MCF 10A (cell line): Measurements from ENCODE around the gene FGF5. TPM values are rescaled to one million over a fixed set of nuclear protein-coding genes. Genes with fewer than 3 reads are reported as not detected.
"Not testable (repeated sequence)": the region's sequence is repeated elsewhere in the genome, so short reads cannot be mapped to it uniquely, and the experiment has no call there.

ENCODE experiments used
- BruUV-seq: library from RNA; stranded (reverse); fragments of 400-500 nt; replicated peaks from 2 replicates; lab custom pipeline; 2021; lab: Mats Ljungman, UMichigan
- CTCF ChIA-PET: fragments of 300-600 bp; sonication (Branson Sonifier 250); formaldehyde crosslinking; extraction: SDS; loops from one replicate; lab custom pipeline; 2021; ENCODE audit warnings: antibody characterized with exemption, inconsistent platforms; lab: Yijun Ruan, JAX
- POLR2A ChIA-PET: fragments of 300-600, 350-650 bp; sonication (Branson Sonifier 250); formaldehyde crosslinking; extraction: SDS; loops from one replicate; lab custom pipeline; 2020; ENCODE audit warnings: antibody characterized with exemption, inconsistent platforms; lab: Yijun Ruan, JAX
- DNase-seq: peaks from one replicate; pipeline ENCODE4 v3.0.0-alpha.2; 2018; ENCODE audit not compliant: unreplicated experiment
- H3K27ac Mint-ChIP-seq: one replicate; pipeline ENCODE4 v1.8.0; 2022; ENCODE audit warnings: mild to moderate bottlenecking, low read depth, mixed read lengths; ENCODE audit not compliant: unreplicated experiment
- H3K27me3 Mint-ChIP-seq: one replicate; pipeline ENCODE4 v1.8.0; 2022; ENCODE audit warnings: mixed read lengths; ENCODE audit not compliant: insufficient read depth, unreplicated experiment
- H3K36me3 Mint-ChIP-seq: one replicate; pipeline ENCODE4 v1.8.0; 2022; ENCODE audit warnings: mild to moderate bottlenecking, moderate library complexity, mixed read lengths; ENCODE audit not compliant: insufficient read depth, unreplicated experiment
- H3K4me1 Mint-ChIP-seq: one replicate; pipeline ENCODE4 v1.8.0; 2022; ENCODE audit warnings: mixed read lengths; ENCODE audit not compliant: insufficient read depth, unreplicated experiment
- H3K4me3 Mint-ChIP-seq: one replicate; pipeline ENCODE4 v1.8.0; 2022; ENCODE audit warnings: mild to moderate bottlenecking, moderate library complexity, mixed read lengths; ENCODE audit not compliant: unreplicated experiment
- H3K9me3 Mint-ChIP-seq: one replicate; pipeline ENCODE4 v1.8.0; 2022; ENCODE audit warnings: mixed read lengths; ENCODE audit not compliant: unreplicated experiment
- CTCF ChIP-seq: fragments of 200-600 bp; IDR thresholded peaks from one replicate; pipeline ENCODE4 v1.8.0; 2022; ENCODE audit warnings: antibody characterized with exemption, mild to moderate bottlenecking; ENCODE audit not compliant: unreplicated experiment
- intact Hi-C: fragments of 100-400 bp; cut with micrococcal nuclease; formaldehyde crosslinking; loops from 2 replicates; pipeline ENCODE4 v1.14.1; 2022
- total RNA-seq: library from RNA; stranded (reverse); gene quantifications from 2 replicates; pipeline ENCODE4 v1.2.3, GENCODE V29; 2022

FGF5 gene
- total RNA-seq, 1 experiment from 2014 or later: not detected

- H3K4me3 Mint-ChIP-seq: no peak overlapping the region
- no TSS peak for BruUV-seq
- H3K4me1 Mint-ChIP-seq: peaks cover 3% of the 10 kb centered on the region
- H3K27me3 Mint-ChIP-seq: no peaks in the 10 kb centered on the region
- no peak for DNase-seq
- no peaks in the 10 kb centered on the region for H3K36me3 Mint-ChIP-seq
- ChIA-PET CTCF (interaction anchor here (0.9 to 1.4 kb wide), 2 partner anchors 19 to 82 kb away, joined by 3 to 7 read pairs; no protein-coding TSS in a partner anchor), POLR2A (interaction anchor here (1.0 kb wide), 1 partner anchor 25 kb away, joined by 6 read pairs; the partner anchor contains the start of gene FGF5)
- no peaks in the 10 kb centered on the region for H3K9me3 Mint-ChIP-seq
- no peak for TF ChIP-seq CTCF
- H3K27ac Mint-ChIP-seq: no peak overlapping the region
- intact Hi-C loops: no loop called here
Observed at GRCh38 chr4:80240976-80241375, 25.5 kb upstream of the FGF5 start.

- POLR2A ChIA-PET: no interaction called here
Observed at GRCh38 chr4:80243274-80244018, 23.0 kb upstream of the FGF5 start.

GRCh38 chr4:80247484-80247883 is 19.0 kb upstream of the FGF5 start:
- DNase-seq, BruUV-seq, H3K27ac Mint-ChIP-seq, H3K9me3 Mint-ChIP-seq, H3K4me3 Mint-ChIP-seq, H3K36me3 Mint-ChIP-seq, H3K27me3 Mint-ChIP-seq, H3K4me1 Mint-ChIP-seq, POLR2A ChIA-PET, intact Hi-C loops: not testable (repeated sequence)
- CTCF ChIA-PET: interaction anchor here (2.7 kb wide), 1 partner anchor 76 kb away, joined by 9 read pairs; no protein-coding TSS in a partner anchor

More at GRCh38 chr4:80243274-80244018, 23.0 kb upstream of the FGF5 start:
- no peaks in the 10 kb centered on the region for H3K36me3 Mint-ChIP-seq
- no peak overlapping the region for H3K4me3 Mint-ChIP-seq
- TF ChIP-seq CTCF: no peak
- BruUV-seq: no TSS peak
- intact Hi-C loops: no loop called here
- H3K4me1 Mint-ChIP-seq: no peaks in the 10 kb centered on the region
- H3K27ac Mint-ChIP-seq: no peak overlapping the region
- CTCF ChIA-PET: no interaction called here
- no peaks in the 10 kb centered on the region for H3K9me3 Mint-ChIP-seq
- H3K27me3 Mint-ChIP-seq: no peaks in the 10 kb centered on the region
- DNase-seq: no peak

- ChIA-PET CTCF (interaction anchor here (0.7 kb wide), 1 partner anchor 1599 kb away, joined by 3 read pairs; no protein-coding TSS in a partner anchor), POLR2A (no interaction called here)
- intact Hi-C loops: no loop called here
- no peak for DNase-seq
- Mint-ChIP-seq H3K4me1 (no peaks in the 10 kb centered on the region), H3K27me3 (no peaks in the 10 kb centered on the region), H3K9me3 (no peaks in the 10 kb centered on the region), H3K36me3 (no peaks in the 10 kb centered on the region), H3K27ac (no peak overlapping the region), H3K4me3 (no peak overlapping the region)
- TF ChIP-seq CTCF: no peak
- BruUV-seq: no TSS peak
Observed at GRCh38 chr4:80249144-80249543, 17.3 kb upstream of the FGF5 start.
